Mesenchymal stem cell (in vitro differentiated cells and primary cell): Measurements from ENCODE around the gene SMARCC2.

Experiments used
- DNase-seq: peaks from one replicate; pipeline ENCODE4 v3.0.0-alpha.2; 2013
- H2AFZ ChIP-seq: one replicate; pipeline ENCODE4 v1.6.1; 2013; ENCODE audit warnings: low read depth, mild to moderate bottlenecking, control low read depth, inconsistent platforms, low read length, moderate library complexity
- H2AK5ac ChIP-seq: 2 replicates; pipeline ENCODE4 v1.6.1; 2013; ENCODE audit warnings: low read length, moderate library complexity, mild to moderate bottlenecking, inconsistent platforms; ENCODE audit not compliant: severe bottlenecking
- H2BK120ac ChIP-seq: one replicate; pipeline ENCODE4 v1.6.1; 2013; ENCODE audit warnings: low read depth, mild to moderate bottlenecking, inconsistent platforms, low read length, moderate library complexity
- H2BK12ac ChIP-seq, 2 experiments: one replicate each; pipeline ENCODE4 v1.6.1; 2013; ENCODE audit warnings: inconsistent platforms in 2 of 2, low read length in 2 of 2, mild to moderate bottlenecking in 2 of 2, moderate library complexity in 2 of 2, control low read depth in 1 of 2
- H2BK15ac ChIP-seq: one replicate; pipeline ENCODE4 v1.6.1; 2013; ENCODE audit warnings: mild to moderate bottlenecking, low read depth, inconsistent platforms; ENCODE audit not compliant: poor library complexity, severe bottlenecking
- H2BK5ac ChIP-seq: 2 replicates; pipeline ENCODE4 v1.6.1; 2013; ENCODE audit warnings: low read depth, mild to moderate bottlenecking, low read length, control low read depth, inconsistent platforms; ENCODE audit not compliant: poor library complexity, severe bottlenecking
- H3K14ac ChIP-seq, 2 experiments: one replicate each; pipeline ENCODE4 v1.6.1; 2013; ENCODE audit warnings: inconsistent platforms in 2 of 2, low read length in 2 of 2, control low read depth in 1 of 2, mild to moderate bottlenecking in 1 of 2, moderate library complexity in 1 of 2
- H3K18ac ChIP-seq, 2 experiments: one replicate each; pipeline ENCODE4 v1.6.1; 2013; ENCODE audit warnings: inconsistent platforms in 2 of 2, low read length in 2 of 2, control low read depth in 1 of 2, low read depth in 1 of 2, mild to moderate bottlenecking in 1 of 2
- H3K23ac ChIP-seq, 2 experiments: one replicate each; pipeline ENCODE4 v1.6.1; 2013; ENCODE audit warnings: inconsistent platforms in 2 of 2, low read length in 2 of 2, mild to moderate bottlenecking in 2 of 2, moderate library complexity in 2 of 2, control low read depth in 1 of 2
- H3K27ac ChIP-seq: 2 replicates; pipeline ENCODE4 v1.5.1; 2013; ENCODE audit warnings: mild to moderate bottlenecking, moderate library complexity, low read length, control low read depth, inconsistent platforms; ENCODE audit not compliant: poor library complexity, severe bottlenecking
- H3K27me3 ChIP-seq, 2 experiments: 2 replicates each; pipeline versions ENCODE4 v1.6.1 to v1.7.0; 2013; ENCODE audit warnings: low read length in 2 of 2, mild to moderate bottlenecking in 2 of 2, moderate library complexity in 2 of 2, control low read depth in 1 of 2, inconsistent platforms in 1 of 2; ENCODE audit not compliant: control insufficient read depth in 1 of 2, insufficient read depth in 1 of 2
- H3K36me3 ChIP-seq, 2 experiments: 2 replicates each; pipeline versions ENCODE4 v1.6.1 to v1.7.0; 2013; ENCODE audit warnings: low read length in 2 of 2, control low read depth in 1 of 2, inconsistent platforms in 1 of 2, low read depth in 1 of 2, mild to moderate bottlenecking in 1 of 2; ENCODE audit not compliant: insufficient read depth in 2 of 2, control insufficient read depth in 1 of 2
- H3K4ac ChIP-seq, 2 experiments: one replicate each; pipeline ENCODE4 v1.6.1; 2013; ENCODE audit warnings: inconsistent platforms in 2 of 2, low read length in 2 of 2, mild to moderate bottlenecking in 2 of 2, moderate library complexity in 2 of 2, control low read depth in 1 of 2, low read depth in 1 of 2
- H3K4me1 ChIP-seq: 2 replicates; pipeline ENCODE4 v1.6.1; 2013; ENCODE audit warnings: low read depth, low read length, control low read depth; ENCODE audit not compliant: control insufficient read depth, insufficient read depth
- H3K4me2 ChIP-seq: 2 replicates; pipeline ENCODE4 v1.6.1; 2013; ENCODE audit warnings: low read length, mild to moderate bottlenecking, inconsistent platforms; ENCODE audit not compliant: poor library complexity, severe bottlenecking
- H3K4me3 ChIP-seq, 2 experiments: 2 replicates each; pipeline versions ENCODE4 v1.5.1 to v1.7.0; 2013; ENCODE audit warnings: low read length in 2 of 2, mild to moderate bottlenecking in 2 of 2, control low read depth in 1 of 2, low read depth in 1 of 2; ENCODE audit not compliant: insufficient read depth in 1 of 2
- H3K79me1 ChIP-seq: replicated peaks from 2 replicates; pipeline ENCODE4 v1.6.1; 2013; ENCODE audit warnings: mild to moderate bottlenecking, control low read depth, low read length, inconsistent platforms; ENCODE audit not compliant: poor library complexity, severe bottlenecking
- H3K9ac ChIP-seq: 2 replicates; pipeline ENCODE4 v1.7.0; 2013; ENCODE audit warnings: mild to moderate bottlenecking, low read length, moderate library complexity
- H3K9me3 ChIP-seq: 2 replicates; pipeline ENCODE4 v1.7.0; 2013; ENCODE audit warnings: mild to moderate bottlenecking, low read length; ENCODE audit not compliant: control insufficient read depth
- H4K8ac ChIP-seq: one replicate; pipeline ENCODE4 v1.6.1; 2013; ENCODE audit warnings: inconsistent platforms, mild to moderate bottlenecking, low read length, moderate library complexity
- H4K91ac ChIP-seq: one replicate; pipeline ENCODE4 v1.6.1; 2013; ENCODE audit warnings: mild to moderate bottlenecking, low read length, inconsistent platforms
- WGBS: methylation state at CpG from one replicate; pipeline ENCODE4 v1.1.7; 2013; ENCODE audit warnings: mixed read lengths; 5-methylcytosine and 5-hydroxymethylcytosine counted together

The SMARCC2 gene

GRCh38 chr12:56222531-56222895 is 33.2 kb upstream of the SMARCC2 start:
- no peak overlapping the region for H2BK15ac ChIP-seq
- no peak for DNase-seq
- peak overlapping the region; percentile 91 to 98 for H3K18ac ChIP-seq
- peak overlapping the region in 1 of 2 experiments; percentile 71 for H2BK12ac ChIP-seq
- H3K4ac ChIP-seq, result peak overlapping the region; percentile 97 to 100
- no peaks in the 10 kb centered on the region for H3K9me3 ChIP-seq
- peak overlapping the region; percentile 97 for H4K8ac ChIP-seq
- peak overlapping the region; percentile 79 for H3K4me2 ChIP-seq
- no peak overlapping the region for H2BK5ac ChIP-seq
- no peak overlapping the region for H3K14ac ChIP-seq
- peak overlapping the region; percentile 79 for H2AK5ac ChIP-seq
- H3K23ac ChIP-seq, result no peak overlapping the region
- H2BK120ac ChIP-seq, result no peak overlapping the region
- H3K36me3 ChIP-seq, result peaks cover 2 to 11% of the 10 kb centered on the region in 2 experiments
- H3K27ac ChIP-seq, result peak overlapping the region; percentile 98
- H3K9ac ChIP-seq, result peak overlapping the region; percentile 92
- H3K79me1 ChIP-seq, result peaks cover 18% of the 10 kb centered on the region
- WGBS, result no CpG with 5 or more reads among the region's 4 CpGs
- peaks cover 20% of the 10 kb centered on the region for H3K4me1 ChIP-seq
- H2AFZ ChIP-seq, result no peak overlapping the region
- peak overlapping the region; percentile 60 to 92 for H3K4me3 ChIP-seq
- H4K91ac ChIP-seq, result peak overlapping the region; percentile 97
- H3K27me3 ChIP-seq, result no peaks in the 10 kb centered on the region

GRCh38 chr12:56221757-56222530 is 32.7 kb upstream of the SMARCC2 start, which contains the start of gene RNF41:
TSS of gene RNF41 (minus strand) at chr12:56221922. CDS start at chr12:56214047, 7,875 bp downstream.
- Histone ChIP-seq H2AFZ (peak within 1 kb of the TSS; percentile 80), H2BK15ac (peak within 1 kb of the TSS; percentile 63), H2BK12ac (peak within 1 kb of the TSS; percentile 88), H3K79me1 (peaks cover 19% of the 10 kb centered on the region), H2AK5ac (peak within 1 kb of the TSS; percentile 79), H3K4me1 (peaks cover 20% of the 10 kb centered on the region), H4K91ac (peak within 1 kb of the TSS; percentile 97), H3K36me3 (peaks cover 3 to 7% of the 10 kb centered on the region in 2 experiments), H2BK5ac (peak within 1 kb of the TSS; percentile 69), H3K27me3 (no peaks in the 10 kb centered on the region), H3K14ac (peak within 1 kb of the TSS in 1 of 2 experiments; percentile 80), H3K23ac (peak within 1 kb of the TSS; percentile 21 to 51), H3K18ac (peak within 1 kb of the TSS; percentile 91 to 98), H3K9ac (peak within 1 kb of the TSS; percentile 92), H3K4ac (peak within 1 kb of the TSS; percentile 97 to 100), H3K4me2 (peak within 1 kb of the TSS; percentile 79), H3K4me3 (peak within 1 kb of the TSS; percentile 76 to 92), H4K8ac (peak within 1 kb of the TSS; percentile 97), H3K9me3 (no peaks in the 10 kb centered on the region), H3K27ac (peak within 1 kb of the TSS; percentile 98), H2BK120ac (peak within 1 kb of the TSS; percentile 73)
- DNase-seq, result peak; percentile 99
- WGBS, result 18% methylated on average over 24 of the region's 42 CpGs

DNA sequence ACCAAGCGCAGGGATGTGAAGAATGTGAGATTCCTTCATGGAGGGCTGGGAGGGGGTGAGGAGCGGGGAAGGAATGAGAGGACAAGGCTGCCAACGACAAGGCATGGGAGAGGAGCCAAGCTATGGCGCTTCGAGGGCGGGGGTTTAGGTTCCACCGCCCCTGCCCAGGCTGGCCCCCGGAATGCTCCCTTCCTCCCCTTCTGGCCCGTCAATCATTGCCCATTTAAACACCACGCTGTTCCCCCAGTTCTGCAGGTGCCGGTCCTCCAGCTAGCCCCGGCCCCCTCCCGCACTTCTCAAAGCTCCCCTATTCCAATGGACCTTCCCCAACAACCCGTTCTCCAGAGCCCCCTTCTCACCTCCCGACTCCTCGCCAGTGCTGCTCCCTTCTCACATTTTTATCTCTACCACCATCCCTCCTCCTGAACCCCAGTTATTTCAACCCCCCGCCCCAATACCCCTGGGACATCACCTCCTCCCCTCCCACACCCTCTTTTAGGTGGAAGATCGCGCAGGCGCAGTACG is 32.0 kb upstream of the SMARCC2 start:
- peak; percentile 82 for DNase-seq
- peak overlapping the region; percentile 48 for H2BK5ac ChIP-seq
- H3K4ac ChIP-seq, result peak overlapping the region in 1 of 2 experiments; percentile 54
- H3K14ac ChIP-seq, result peak overlapping the region in 1 of 2 experiments; percentile 49
- H2AFZ ChIP-seq, result no peak overlapping the region
- peak overlapping the region; percentile 92 for H3K9ac ChIP-seq
- under 1% methylated on average over 17 of the region's 21 CpGs for WGBS
- peak overlapping the region; percentile 95 for H3K27ac ChIP-seq
- H3K4me2 ChIP-seq, result peak overlapping the region; percentile 76
- H3K36me3 ChIP-seq, result peaks cover 7 to 11% of the 10 kb centered on the region in 2 experiments
- H2BK12ac ChIP-seq, result peak overlapping the region; percentile 25 to 88
- peak overlapping the region; percentile 15 for H2AK5ac ChIP-seq
- peaks cover 20% of the 10 kb centered on the region for H3K4me1 ChIP-seq
- peak overlapping the region; percentile 29 for H4K91ac ChIP-seq
- H2BK120ac ChIP-seq, result peak overlapping the region; percentile 73
- H2BK15ac ChIP-seq, result peak overlapping the region; percentile 63
- peak overlapping the region; percentile 70 to 85 for H3K18ac ChIP-seq
- H3K79me1 ChIP-seq, result peaks cover 23% of the 10 kb centered on the region
- H3K9me3 ChIP-seq, result no peaks in the 10 kb centered on the region
- H4K8ac ChIP-seq, result peak overlapping the region; percentile 21
- peak overlapping the region; percentile 21 to 51 for H3K23ac ChIP-seq
- no peaks in the 10 kb centered on the region for H3K27me3 ChIP-seq
- H3K4me3 ChIP-seq, result peak overlapping the region; percentile 76 to 92
